Fibroblast of skin of left biceps (primary cell): ENCODE data around the gene SPATA21.

Experiments used
- DNase-seq, 2 experiments: peaks; one replicate each; pipeline ENCODE4 v3.0.0-alpha.2; 2013; ENCODE audit warnings: low read depth in 2 of 2

The SPATA21 gene

DNA sequence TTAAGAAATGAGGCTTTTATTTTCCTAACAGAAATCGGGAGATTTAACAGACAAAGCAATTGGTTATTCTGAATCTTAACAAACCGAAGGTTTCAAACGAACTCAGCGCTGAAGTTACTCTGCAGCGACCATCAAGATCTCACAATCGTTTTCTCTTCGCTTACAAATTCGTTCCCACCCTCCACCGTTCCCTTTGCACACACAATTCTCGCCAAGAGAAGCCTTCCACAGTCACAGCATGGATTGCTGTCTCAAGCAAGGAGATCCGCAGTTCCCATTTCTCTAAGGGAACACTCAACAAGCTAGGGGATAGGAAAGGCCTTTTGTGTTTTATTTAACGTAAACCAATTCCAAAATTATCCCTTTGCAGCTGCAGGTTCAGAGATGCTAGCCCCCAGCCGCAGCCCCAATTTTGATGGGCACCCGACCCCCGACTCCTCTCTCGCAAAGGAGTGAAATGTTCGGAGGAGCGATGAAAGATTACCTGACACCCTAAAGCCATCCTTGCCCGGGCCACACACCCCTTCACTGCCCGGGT, 85.7 kb downstream of the SPATA21 start:
- no peak for DNase-seq

GRCh38 chr1:16349847-16350406, 87.3 kb downstream of the SPATA21 start:
- DNase-seq, result no peak
